H1 (cell line): ENCODE results near the gene MTIF3.

Experiments
- CTCF ChIP-seq, 3 experiments: IDR thresholded peaks; 1 replicate in 2 of 3; 2 replicates in 1 of 3; pipeline versions ENCODE4 v1.5.1 to v1.6.1; 2011; ENCODE audit warnings: low read length in 3 of 3, mild to moderate bottlenecking in 3 of 3, inconsistent platforms in 2 of 3, low read depth in 1 of 3, moderate library complexity in 1 of 3; ENCODE audit not compliant: insufficient read depth in 1 of 3; ENCODE audit errors: control extremely low read depth in 1 of 3
- E2F6 ChIP-seq: IDR thresholded peaks from 2 replicates; pipeline ENCODE4 v1.6.1; 2012; ENCODE audit warnings: inconsistent platforms
- EP300 ChIP-seq, 2 experiments: IDR thresholded peaks; 1 replicate in 1 of 2; 2 replicates in 1 of 2; pipeline ENCODE4 v1.6.1; 2011 to 2012; ENCODE audit warnings: low read depth in 2 of 2, low read length in 2 of 2, mild to moderate bottlenecking in 2 of 2, borderline replicate concordance in 1 of 2, inconsistent platforms in 1 of 2, moderate library complexity in 1 of 2
- EZH2 ChIP-seq: fragments of 200-600 bp; sonication (generic); IDR thresholded peaks from 2 replicates; pipeline ENCODE4 v1.7.1; 2012; ENCODE audit warnings: low read depth, mild to moderate bottlenecking, moderate library complexity, low read length, inconsistent platforms; ENCODE audit not compliant: severe bottlenecking
- HDAC6 ChIP-seq: IDR thresholded peaks from one replicate; pipeline ENCODE4 v1.7.1; 2012; ENCODE audit warnings: low read depth, mild to moderate bottlenecking, inconsistent platforms, low read length, moderate library complexity
- JUND ChIP-seq: IDR thresholded peaks from 2 replicates; pipeline ENCODE4 v1.6.1; 2011; ENCODE audit warnings: mild to moderate bottlenecking, improper control_type of control experiment, low read length
- MAX ChIP-seq: IDR thresholded peaks from 2 replicates; pipeline ENCODE4 v1.6.1; 2012; ENCODE audit warnings: inconsistent platforms
- POLR2A ChIP-seq, 2 experiments: IDR thresholded peaks; 1 replicate in 1 of 2; 2 replicates in 1 of 2; pipeline ENCODE4 v1.6.1; 2011; ENCODE audit warnings: low read depth in 2 of 2, low read length in 2 of 2, mild to moderate bottlenecking in 2 of 2; ENCODE audit errors: control extremely low read depth in 1 of 2
- SUZ12 ChIP-seq: fragments of 200-600 bp; sonication (generic); IDR thresholded peaks from 2 replicates; pipeline ENCODE4 v1.6.1; 2012; ENCODE audit warnings: mild to moderate bottlenecking, inconsistent platforms, low read length, moderate library complexity, mixed read lengths
- TBP ChIP-seq: IDR thresholded peaks from 2 replicates; pipeline ENCODE4 v1.6.1; 2011; ENCODE audit warnings: low read depth, low read length, improper control_type of control experiment

GRCh38 chr13:27482983-27483382 lies 32.6 kb upstream of the MTIF3 start:
- TF ChIP-seq E2F6 (no peak), CTCF (IDR thresholded peaks at IDR 0.05; ENCODE audit: control extremely low read depth in 1 of 3, insufficient read depth in 1 of 3, low read depth in 1 of 3, low read length in 3 of 3) (no peak), TBP (no peak), MAX (no peak), SUZ12 (no peak), EZH2 (no peak), HDAC6 (no peak), EP300 (IDR thresholded peaks at IDR 0.05; ENCODE audit: borderline replicate concordance in 1 of 2, low read depth in 2 of 2, low read length in 2 of 2) (no peak), JUND (no peak), POLR2A (IDR thresholded peaks at IDR 0.05; ENCODE audit: control extremely low read depth in 1 of 2, low read depth in 2 of 2, low read length in 2 of 2) (no peak)
